Large intestine (tissue), 3 donors: ENCODE data around the gene SUMO3. TPM values are rescaled to one million over a fixed set of nuclear protein-coding genes. Genes with fewer than 3 reads are reported as not detected.

ENCODE experiments used
- DNase-seq, 2 donors: peaks; one replicate each; pipeline versions ENCODE4 v3.0.0 to v3.0.0-alpha.2; 2013
- H3K27ac ChIP-seq: one replicate; pipeline ENCODE4 v1.5.1; 2013; ENCODE audit warnings: low read length
- H3K27me3 ChIP-seq: 2 replicates; pipeline ENCODE4 v1.6.1; 2013; ENCODE audit warnings: low read length; ENCODE audit not compliant: control insufficient read depth, insufficient read depth
- H3K36me3 ChIP-seq: 2 replicates; pipeline ENCODE4 v1.6.1; 2013; ENCODE audit warnings: low read length; ENCODE audit not compliant: control insufficient read depth, insufficient read depth
- H3K4me1 ChIP-seq: one replicate; pipeline ENCODE4 v1.6.1; 2013; ENCODE audit warnings: low read length; ENCODE audit not compliant: control insufficient read depth, insufficient read depth
- H3K4me3 ChIP-seq: one replicate; pipeline ENCODE4 v1.5.1; 2013; ENCODE audit warnings: low read length
- H3K9me3 ChIP-seq: one replicate; pipeline ENCODE4 v1.6.1; 2013; ENCODE audit warnings: mild to moderate bottlenecking, low read depth, low read length, moderate library complexity; ENCODE audit not compliant: control insufficient read depth
- WGBS: methylation state at CpG from one replicate; pipeline ENCODE4 v1.1.5; 2013; ENCODE audit warnings: low lambda C conversion rate; ENCODE audit not compliant: insufficient coverage; 5-methylcytosine and 5-hydroxymethylcytosine counted together
- polyA plus RNA-seq: library from polyadenylated mRNA; unstranded; fragments of 120-200 nt; gene quantifications from one replicate; pipeline ENCODE4 v1.2.1, GENCODE V29; 2013

SUMO3 gene
- polyA plus RNA-seq, 1 donor = 94.4 TPM

DNA sequence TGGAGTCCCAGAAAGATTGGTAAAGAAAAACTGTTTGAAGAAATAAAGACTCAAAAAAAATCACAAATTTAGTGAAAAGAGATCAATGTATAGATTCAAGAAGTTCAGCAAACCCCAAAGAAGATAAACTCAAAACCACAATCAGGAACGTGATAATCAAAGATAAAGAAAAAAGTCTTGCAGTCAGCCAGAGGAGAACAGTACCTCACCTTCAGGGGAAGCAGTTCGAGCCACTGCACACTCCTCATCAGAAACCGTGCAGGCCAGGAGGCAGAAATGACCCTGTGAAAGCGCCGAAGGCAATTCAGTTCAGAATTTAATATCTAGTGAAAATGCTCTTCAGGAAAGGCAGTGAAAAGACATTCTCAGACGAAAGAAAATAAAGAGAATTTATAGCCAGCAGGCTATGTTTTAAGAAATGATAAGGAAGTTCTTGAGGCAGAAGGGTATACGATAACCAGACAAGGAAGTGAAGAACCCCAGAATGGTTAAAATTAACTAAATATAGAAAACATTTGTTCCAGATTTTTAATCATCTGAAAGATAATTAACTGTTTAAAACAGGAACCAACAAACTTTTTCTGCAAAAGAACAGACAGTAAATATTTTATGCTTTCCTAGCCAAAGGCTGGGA, 13.5 kb upstream of the SUMO3 start:
- Histone ChIP-seq H3K4me3 (no peak overlapping the region), H3K4me1 (no peaks in the 10 kb centered on the region), H3K27me3 (peaks cover 4% of the 10 kb centered on the region), H3K27ac (no peak overlapping the region), H3K36me3 (no peaks in the 10 kb centered on the region), H3K9me3 (peaks cover 7% of the 10 kb centered on the region)
- 47% methylated on average over 5 of the region's 7 CpGs for WGBS
- no peak for DNase-seq

GRCh38 chr21:44829507-44830092, 11.7 kb upstream of the SUMO3 start:
- Histone ChIP-seq H3K36me3 (no peaks in the 10 kb centered on the region), H3K9me3 (peaks cover 8% of the 10 kb centered on the region), H3K4me3 (no peak overlapping the region), H3K27me3 (peaks cover 4% of the 10 kb centered on the region), H3K4me1 (no peaks in the 10 kb centered on the region), H3K27ac (no peak overlapping the region)
- DNase-seq = no peak
- WGBS = no CpG with 5 or more reads among the region's 2 CpGs

GRCh38 chr21:44828362-44829056, 10.6 kb upstream of the SUMO3 start:
- no peak for DNase-seq
- no peak overlapping the region for H3K4me3 ChIP-seq
- no peaks in the 10 kb centered on the region for H3K4me1 ChIP-seq
- no peak overlapping the region for H3K27ac ChIP-seq
- H3K9me3 ChIP-seq = peaks cover 15% of the 10 kb centered on the region
- peaks cover 4% of the 10 kb centered on the region for H3K27me3 ChIP-seq
- no peaks in the 10 kb centered on the region for H3K36me3 ChIP-seq
- WGBS = 75% methylated on average over 1 of the region's 4 CpGs

GRCh38 chr21:44823179-44823660, 5.4 kb upstream of the SUMO3 start:
- H3K27ac ChIP-seq = no peak overlapping the region
- DNase-seq = no peak
- no peaks in the 10 kb centered on the region for H3K36me3 ChIP-seq
- peaks cover 40% of the 10 kb centered on the region for H3K9me3 ChIP-seq
- no peaks in the 10 kb centered on the region for H3K4me1 ChIP-seq
- 80% methylated on average over 1 of the region's 1 CpG for WGBS
- H3K27me3 ChIP-seq = peaks cover 4% of the 10 kb centered on the region
- H3K4me3 ChIP-seq = no peak overlapping the region

- no peak overlapping the region for H3K27ac ChIP-seq
- H3K36me3 ChIP-seq = no peaks in the 10 kb centered on the region
- H3K4me1 ChIP-seq = no peaks in the 10 kb centered on the region
- H3K4me3 ChIP-seq = no peak overlapping the region
- DNase-seq = no peak
- peaks cover 38% of the 10 kb centered on the region for H3K9me3 ChIP-seq
- WGBS = 33% methylated on average over 1 of the region's 5 CpGs
- peaks cover 4% of the 10 kb centered on the region for H3K27me3 ChIP-seq
Observed at GRCh38 chr21:44822484-44823178, 4.8 kb upstream of the SUMO3 start.

- no CpG with 5 or more reads among the region's 3 CpGs for WGBS
- no peaks in the 10 kb centered on the region for H3K36me3 ChIP-seq
- H3K9me3 ChIP-seq = peaks cover 38% of the 10 kb centered on the region
- H3K4me3 ChIP-seq = no peak overlapping the region
- no peak for DNase-seq
- no peaks in the 10 kb centered on the region for H3K27me3 ChIP-seq
- H3K4me1 ChIP-seq = peaks cover 8% of the 10 kb centered on the region
- H3K27ac ChIP-seq = no peak overlapping the region
Observed at GRCh38 chr21:44820851-44821250, 3.0 kb upstream of the SUMO3 start.

DNA sequence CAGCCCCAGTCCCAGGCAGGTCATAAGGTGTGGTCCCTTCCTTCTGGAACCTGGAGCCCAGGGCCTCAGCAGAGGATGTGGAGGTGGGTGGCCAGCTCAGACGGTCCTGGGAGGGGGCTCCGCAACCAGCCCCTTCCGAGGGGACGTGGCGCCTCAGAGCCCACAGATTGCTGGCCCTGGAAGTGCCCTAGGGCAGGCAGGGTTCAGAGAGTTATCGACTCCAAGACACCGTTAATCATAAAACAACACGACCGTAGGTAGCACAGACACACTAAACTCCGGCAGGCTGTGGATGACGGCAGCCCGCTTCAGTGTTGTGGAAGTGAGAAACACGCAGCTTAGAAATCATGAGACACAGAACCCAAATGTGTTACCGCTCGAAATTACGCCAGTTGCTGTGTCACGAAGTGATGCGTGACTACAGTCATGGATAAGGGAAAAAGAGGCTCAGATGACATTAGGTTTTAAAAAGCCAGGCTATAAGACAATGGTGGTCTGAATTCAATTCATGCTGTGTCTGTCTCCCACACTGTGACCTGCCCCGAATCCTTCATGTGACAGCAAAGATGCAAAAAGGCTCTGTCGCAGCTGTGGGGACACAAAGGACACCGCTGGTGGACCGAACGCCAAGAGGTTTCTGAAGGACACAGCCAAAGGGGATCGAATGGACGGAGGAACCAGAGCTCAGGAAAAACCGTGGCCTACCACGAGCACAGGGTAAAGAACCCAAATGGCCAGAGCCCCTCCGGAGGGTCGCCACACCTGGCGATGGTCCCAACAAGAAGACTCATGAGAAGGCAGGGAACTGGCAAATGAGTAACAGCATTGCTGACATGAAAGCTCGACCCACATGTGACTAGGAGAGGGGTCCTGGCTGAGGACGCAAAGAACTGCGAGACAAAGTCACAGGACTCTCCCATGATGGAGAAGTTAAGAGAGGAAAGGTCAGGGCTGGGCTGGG, 1.7 kb upstream of the SUMO3 start:
- H3K4me3 ChIP-seq = no peak overlapping the region
- WGBS = 97% methylated on average over 5 of the region's 33 CpGs
- peaks cover 8% of the 10 kb centered on the region for H3K4me1 ChIP-seq
- no peak overlapping the region for H3K27ac ChIP-seq
- peak in 1 of 2 donors; percentile 4 for DNase-seq
- no peaks in the 10 kb centered on the region for H3K27me3 ChIP-seq
- H3K9me3 ChIP-seq = peaks cover 36% of the 10 kb centered on the region
- no peaks in the 10 kb centered on the region for H3K36me3 ChIP-seq

DNA sequence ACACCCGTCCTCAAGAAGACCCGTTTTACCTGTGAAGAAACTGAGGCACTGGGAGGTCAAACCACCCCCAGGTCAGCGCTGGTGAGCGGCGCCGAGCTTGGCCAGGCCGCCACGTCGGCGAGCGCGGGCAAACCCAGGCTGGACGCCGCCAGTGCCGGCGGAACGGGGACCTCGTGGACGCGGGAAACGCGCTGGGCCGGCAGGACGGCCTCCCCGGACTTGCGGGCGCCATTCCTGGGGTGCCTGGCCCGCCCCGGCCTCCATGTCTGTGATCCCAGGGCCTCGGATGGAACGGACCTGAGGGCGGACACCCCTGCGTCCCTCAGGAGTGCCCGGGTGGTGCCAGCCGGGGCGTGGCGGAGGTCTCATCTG, 764 bp upstream of the SUMO3 start:
- Histone ChIP-seq H3K4me3 (peak overlapping the region; percentile 45), H3K36me3 (peaks cover 4% of the 10 kb centered on the region), H3K4me1 (peaks cover 8% of the 10 kb centered on the region), H3K27me3 (no peaks in the 10 kb centered on the region), H3K9me3 (peaks cover 30% of the 10 kb centered on the region), H3K27ac (no peak overlapping the region)
- WGBS = no CpG with 5 or more reads among the region's 37 CpGs
- DNase-seq = no peak

DNA sequence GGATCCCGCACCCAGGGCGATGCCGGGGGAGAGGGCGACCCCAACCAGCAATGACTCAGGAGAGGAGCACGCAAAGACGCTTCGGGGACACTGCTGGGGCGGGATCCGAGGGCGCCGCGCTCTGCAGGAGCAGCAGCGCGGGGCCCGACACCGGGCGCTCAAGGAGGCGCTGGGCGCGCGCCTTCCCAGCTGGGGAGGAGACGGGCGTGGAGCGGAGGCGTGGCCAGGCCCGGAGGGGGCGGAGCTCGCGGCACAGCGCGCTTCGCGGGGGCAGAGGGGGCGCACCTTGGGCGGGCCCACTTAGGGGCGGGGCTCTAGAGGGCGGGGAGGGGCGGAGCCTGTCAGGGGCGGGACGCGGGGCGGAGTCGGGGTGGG, 369 bp downstream of the SUMO3 start:
- Histone ChIP-seq H3K36me3 (peaks cover 15% of the 10 kb centered on the region), H3K4me3 (peak overlapping the region; percentile 65), H3K9me3 (peaks cover 28% of the 10 kb centered on the region), H3K4me1 (peaks cover 8% of the 10 kb centered on the region), H3K27ac (no peak overlapping the region), H3K27me3 (no peaks in the 10 kb centered on the region)
- DNase-seq = peak; percentile 90 to 93
- WGBS = no CpG with 5 or more reads among the region's 43 CpGs
